Measurements from ENCODE around the gene KCNE2.
A peak's percentile ranks its signal among the peaks of the same experiment; 100 is the strongest.

KCNE2 gene, protein sequence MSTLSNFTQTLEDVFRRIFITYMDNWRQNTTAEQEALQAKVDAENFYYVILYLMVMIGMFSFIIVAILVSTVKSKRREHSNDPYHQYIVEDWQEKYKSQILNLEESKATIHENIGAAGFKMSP

DNA sequence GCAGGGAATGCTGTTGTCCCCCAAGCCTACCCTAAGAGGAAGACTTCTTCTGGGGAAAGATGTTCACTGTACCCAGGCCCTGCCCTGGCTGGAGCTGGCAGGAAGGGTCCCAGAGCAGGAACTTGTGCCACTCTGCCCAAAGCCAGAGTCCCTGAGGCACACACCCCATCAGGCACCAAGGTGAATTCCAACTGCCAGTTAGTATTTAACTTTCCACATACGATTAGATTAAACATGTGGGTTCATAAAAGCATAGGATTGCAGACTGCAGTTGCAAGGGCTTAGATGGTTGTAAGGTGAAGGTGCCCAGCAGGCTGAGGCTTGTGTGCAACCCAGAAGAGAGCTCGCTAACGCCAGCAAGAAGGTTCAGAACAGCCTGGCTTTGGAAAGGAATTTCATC, at the start of gene KCNE2:
Gene KCNE2, plus strand, starts transcription at position 274 of the 400 bp plus-strand sequence. CDS start 6,473 bp downstream, outside the sequence.
- no peak for DNase-seq (ENCODE audit: low spot score)

DNA sequence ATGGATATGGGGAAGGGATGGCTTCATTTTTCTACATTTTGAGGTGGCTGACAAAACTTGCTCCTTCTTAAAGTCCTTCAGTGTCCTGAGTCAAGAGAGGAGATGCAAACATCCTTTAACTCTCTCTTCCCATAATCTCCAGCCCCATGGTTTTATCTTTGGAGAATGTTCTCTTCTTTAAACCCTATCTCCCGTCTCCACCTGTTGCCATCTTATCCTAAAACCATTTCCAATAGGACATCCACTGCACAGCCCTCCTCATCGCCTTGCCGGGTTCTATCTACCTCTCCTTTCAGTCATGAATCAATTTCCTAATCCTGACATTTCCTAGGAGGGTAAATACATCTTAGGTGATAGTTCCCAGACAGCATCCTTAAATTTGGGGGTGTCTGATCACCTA, 44.2 kb upstream of the KCNE2 start:
- no peak for DNase-seq (ENCODE audit: low spot score)

DNA sequence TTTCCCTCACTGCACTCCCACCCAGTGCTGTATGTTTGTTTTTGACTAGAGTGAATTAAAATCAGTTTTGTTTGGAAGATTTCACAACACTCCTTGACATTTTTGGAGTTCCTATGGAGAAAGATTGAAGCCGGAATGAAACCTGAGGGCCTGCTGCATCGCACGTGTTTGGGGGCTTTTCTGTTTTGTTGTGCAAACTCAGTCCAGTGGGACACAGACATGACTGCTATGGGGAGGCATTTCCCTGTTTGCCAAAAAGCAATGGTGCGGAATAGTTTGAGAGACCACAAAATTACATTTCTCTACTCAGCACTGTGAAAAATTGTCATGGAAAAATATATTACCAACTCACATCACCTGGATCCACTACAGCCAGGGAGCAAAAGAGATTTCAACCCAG, 43.8 kb upstream of the KCNE2 start:
- no peak for DNase-seq (ENCODE audit: low spot score)

DNA sequence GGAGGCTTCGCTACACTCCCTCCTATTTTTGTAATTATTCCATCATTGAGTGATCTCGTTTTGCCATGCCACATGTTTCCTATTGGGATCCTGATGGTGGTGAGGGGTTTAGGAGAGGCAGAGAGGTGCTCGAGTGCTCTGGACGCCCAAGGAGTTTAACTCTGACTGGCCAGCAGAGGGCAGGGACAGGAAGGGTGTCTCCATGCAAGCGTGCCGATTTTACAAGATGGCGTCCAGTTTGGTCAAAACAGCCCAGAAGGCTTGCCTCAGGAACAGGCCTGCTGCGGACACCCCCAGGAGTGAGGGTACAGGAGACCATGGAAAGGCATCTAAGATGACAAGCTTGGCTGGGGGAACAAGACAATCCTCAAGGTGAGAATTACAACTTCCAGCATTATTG, 33.8 kb upstream of the KCNE2 start:
- DNase-seq (ENCODE audit: low spot score), result no peak

DNA sequence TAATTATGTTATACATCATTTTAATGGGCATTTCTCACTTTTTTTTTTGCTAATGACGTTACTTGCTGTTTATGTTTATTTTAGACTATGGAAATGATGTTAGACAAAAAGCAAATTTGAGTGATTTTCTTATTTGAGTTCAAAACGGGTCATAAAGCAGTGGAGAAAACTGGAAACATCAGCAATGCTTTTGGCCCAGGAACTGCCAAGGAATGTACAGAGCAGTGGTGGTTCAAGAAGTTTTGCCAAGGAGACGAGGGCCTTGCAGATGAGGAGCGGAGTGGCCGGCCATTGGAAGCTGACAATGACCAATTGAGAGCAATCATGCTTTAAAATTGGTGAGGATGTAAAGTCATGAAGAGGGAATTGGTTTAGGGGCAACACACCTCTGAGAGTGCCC, 32.1 kb upstream of the KCNE2 start:
- DNase-seq (ENCODE audit: low spot score), result no peak

DNA sequence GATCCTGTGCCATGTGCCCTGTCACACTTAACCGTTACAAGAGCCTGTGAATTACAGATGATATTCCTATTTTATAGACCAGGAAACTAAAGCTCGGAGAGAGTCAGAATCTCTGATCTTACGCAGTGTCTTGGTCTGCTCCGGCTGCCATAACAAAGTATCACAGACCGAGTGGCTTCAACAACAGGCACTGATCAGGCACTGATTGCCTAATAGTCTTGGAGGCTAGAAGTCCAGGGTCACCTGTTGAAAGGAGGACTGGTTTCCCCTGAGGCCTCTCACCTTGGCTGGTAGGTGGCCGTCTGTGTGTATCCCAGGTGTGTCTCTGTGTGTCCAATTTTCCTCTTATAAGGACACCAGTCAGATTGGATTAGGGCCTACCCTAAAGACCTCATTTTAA, 31.5 kb upstream of the KCNE2 start:
- DNase-seq (ENCODE audit: low spot score), result no peak

DNA sequence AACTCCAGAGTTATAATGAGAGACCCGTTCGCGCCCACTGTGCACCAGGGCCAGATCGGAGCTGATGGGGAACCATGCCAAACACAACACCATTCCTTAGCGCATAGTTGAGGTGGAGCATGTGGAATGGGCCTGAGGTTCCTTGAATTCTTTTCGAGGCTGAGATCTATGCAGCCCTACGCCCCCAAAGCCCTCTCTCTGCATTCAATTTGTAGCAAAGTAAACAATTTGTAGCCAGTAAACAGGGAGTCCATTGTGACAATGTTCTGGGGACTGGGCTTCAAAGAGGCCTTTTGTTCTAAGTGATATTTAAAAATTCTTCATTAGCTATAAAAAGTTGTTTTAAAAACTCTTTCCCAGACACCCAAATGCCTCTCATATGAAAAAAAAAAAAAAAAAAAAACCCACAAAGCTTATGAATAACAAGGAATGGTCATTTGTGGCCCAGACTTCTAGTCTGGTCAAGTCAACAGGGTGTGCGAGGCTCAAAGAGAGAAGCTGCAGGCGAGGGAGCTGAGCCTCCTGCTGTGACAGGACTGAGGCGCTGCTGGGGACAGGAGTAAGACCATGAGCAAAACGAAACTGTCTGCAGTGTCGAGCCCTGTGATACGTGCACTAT, 30.6 kb upstream of the KCNE2 start:
- DNase-seq (ENCODE audit: low spot score), result no peak

DNA sequence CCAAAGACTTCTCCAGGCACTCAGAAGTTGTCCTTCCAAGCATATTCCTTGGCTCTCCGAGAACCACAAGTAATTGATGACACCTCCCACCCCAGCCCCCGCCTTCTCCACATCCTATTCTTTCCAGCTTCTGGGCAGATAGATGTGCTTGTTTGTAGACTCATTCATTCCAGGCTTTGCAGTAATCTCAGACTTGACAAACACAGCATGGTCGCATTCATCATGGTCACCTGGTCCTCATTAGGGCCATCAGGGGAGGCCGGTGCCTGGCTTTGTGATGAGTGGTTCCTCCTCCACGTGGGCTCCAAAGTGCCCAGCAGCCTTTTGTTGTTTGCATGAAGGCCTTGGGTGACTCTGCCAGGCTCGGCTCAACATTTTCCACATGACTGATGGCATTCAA, 28.5 kb upstream of the KCNE2 start:
- DNase-seq (ENCODE audit: low spot score), result no peak

DNA sequence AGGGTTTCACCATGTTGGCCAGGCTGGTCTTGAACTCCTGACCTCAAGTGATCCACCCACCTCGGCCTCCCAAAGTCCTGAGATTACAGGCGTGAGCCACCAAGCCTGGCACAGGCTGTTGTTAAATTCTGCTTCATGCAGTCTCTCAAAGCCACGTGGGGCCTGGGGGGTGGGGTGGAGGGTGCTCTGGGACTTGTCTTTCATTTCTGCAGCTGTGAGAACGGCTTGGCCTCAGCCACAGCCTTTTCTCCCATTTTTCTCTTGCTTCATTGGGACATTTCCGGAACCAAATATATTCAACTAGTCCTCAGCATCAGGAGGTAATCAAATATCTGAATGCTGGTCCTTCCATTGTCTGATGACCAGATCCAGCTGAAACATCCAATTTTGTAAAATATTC, 27.6 kb upstream of the KCNE2 start:
- DNase-seq (ENCODE audit: low spot score), result no peak

DNA sequence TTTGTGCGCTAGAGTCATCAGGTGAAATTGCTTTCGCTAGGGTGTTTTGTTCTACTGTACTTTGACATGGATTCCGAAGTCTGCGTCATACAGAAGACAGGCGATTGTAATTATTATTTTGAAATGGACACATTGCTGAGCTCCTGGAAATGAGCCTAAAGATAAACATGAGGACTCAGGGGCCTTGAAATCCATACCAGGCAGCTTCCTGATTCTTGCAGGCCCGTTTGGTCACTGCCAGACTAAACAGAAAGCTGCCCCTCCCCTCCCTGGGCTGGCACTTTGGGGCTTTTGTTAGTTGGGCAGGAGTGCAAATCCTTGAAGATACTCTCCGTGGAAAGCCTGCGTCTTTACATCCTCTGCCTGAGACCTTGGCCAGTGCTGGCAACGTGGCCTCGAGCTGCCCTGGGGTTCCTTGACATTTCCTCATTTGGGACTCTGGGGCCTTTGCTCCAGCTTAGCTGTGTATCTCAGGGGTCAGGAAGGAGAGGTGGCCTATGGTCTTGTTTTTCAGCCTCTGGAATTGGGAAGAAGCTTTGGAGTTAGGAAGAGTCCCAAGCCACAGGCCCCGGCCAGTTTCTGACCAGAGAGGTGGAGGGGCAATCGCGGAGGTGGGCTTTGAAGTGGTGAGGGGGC, 26.9 kb upstream of the KCNE2 start:
- DNase-seq (ENCODE audit: low spot score), result no peak

DNA sequence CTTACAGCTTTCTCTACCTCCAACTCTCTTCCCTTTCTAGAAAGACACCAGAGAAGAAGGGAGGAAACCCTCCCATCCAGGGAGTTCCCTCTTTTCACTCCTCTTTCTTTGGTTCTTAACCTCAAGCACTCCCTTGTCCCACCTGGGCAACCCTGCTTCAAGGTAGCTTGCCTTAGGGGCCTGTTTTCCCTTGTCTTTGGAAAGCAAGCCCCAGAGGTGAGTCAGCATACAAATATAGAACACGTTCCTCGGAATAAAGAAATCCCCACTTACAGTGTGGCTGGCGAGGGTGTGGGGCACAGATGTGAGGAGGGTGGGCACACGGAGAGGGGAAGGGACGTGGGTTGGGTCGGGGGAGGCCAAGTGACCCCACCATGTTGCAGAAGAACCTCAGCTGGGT, 26.1 kb upstream of the KCNE2 start:
- no peak for DNase-seq (ENCODE audit: low spot score)

DNA sequence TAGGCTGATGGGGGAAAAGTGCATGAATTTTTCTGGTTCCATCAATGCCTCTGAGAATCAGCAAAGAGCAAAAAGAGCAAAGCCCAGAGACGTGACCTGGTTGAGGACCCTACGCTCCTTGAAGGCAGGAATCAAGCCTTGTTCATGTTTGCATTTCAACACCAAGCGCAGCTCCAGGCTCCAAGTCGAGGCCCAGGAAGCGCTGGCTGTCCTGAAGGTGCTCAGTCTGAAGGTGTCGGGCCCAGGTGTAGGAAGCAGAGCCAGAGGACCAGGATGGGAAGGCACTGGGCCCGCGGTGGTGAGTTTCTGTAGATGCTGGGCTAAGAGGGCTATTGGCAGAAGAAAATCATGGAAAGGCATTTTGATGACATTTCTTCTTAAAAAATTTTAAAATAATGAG, 25.6 kb upstream of the KCNE2 start:
- no peak for DNase-seq (ENCODE audit: low spot score)

DNA sequence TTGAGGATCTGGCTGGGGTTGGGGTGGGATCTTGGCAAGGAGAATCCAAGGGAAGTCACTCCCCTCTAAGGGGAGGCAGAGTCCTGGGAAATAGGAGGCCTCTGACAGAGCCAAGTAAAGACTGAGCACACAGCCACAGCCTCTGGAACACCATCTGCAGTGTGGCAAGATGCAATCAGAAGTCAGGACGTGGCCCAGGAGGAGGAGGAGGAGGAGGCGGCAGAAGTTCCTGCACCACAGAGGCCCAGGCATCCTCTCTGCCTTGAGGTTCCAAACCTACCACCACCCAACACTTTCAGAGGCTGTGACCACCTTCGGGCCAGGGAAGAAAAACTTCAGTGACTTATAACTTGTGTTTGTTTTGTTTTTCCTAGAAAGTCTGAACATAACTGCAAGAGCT, 23.7 kb upstream of the KCNE2 start:
- DNase-seq (ENCODE audit: low spot score), result no peak

DNA sequence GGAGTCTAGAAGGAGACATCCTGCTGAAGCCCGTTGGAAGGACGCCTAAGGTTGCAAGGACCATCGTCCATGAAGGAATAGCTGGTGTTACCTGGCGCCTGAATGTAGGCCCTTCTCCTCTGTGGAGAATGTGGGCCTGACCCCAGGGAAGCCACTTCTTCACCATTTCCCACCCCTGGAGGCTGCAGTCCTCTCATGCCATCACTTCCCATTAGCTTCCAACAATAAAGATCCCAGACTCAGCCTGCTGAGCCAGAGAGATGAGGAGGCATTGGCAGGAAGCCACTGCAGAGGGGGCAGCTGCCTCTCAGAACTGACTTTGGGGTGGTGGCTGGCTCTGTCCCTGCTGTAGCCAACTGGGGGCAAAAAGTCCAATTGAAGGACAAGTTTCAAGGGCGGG, 21.3 kb upstream of the KCNE2 start:
- no peak for DNase-seq (ENCODE audit: low spot score)

DNA sequence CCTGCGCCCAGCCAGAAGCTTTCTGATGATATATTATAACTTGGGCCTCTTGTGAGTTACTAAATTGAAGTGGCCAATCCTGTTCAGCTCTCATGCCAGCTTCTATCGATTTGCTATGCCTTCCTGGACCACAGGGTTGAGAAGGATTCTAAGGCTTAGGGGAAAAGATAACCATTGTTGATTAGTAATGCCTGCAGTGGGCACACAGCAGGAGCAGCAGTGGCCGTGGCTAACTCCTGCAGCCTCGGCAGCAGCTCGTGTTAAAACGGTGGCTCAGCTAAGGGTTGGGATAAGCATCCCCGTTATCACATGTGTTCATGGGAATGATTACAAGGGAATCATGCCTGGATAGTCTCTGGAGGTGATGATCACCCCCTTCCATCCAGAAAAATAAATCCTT, 20.5 kb upstream of the KCNE2 start:
- DNase-seq (ENCODE audit: low spot score), result no peak

DNA sequence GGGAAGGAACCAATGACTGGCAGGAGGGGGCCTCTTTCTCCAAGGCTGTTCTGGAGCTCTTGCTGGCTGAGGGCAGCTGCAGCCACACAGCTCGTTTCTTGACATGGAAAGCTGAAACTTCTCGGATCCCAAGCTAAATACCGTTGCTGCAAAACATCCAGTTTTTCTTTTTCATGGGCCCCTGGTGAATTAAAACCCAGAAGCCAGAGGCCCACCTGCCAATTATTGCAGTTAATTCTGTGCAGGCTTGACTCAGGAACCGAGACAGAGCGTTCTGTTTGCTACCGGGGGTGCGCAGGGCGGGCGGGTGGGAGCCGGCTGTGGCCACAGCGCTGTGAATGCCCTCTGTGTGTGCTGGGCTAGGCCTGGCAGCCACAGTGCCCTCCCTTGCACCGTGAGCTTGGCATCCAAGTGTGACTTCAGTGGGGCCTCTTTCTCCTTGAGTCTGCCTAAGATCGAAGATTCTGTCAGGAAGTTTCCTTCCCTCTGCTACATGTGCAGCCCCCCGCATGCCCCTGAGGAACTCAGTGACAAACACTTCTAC, 19.9 kb upstream of the KCNE2 start:
- no peak for DNase-seq (ENCODE audit: low spot score)

DNA sequence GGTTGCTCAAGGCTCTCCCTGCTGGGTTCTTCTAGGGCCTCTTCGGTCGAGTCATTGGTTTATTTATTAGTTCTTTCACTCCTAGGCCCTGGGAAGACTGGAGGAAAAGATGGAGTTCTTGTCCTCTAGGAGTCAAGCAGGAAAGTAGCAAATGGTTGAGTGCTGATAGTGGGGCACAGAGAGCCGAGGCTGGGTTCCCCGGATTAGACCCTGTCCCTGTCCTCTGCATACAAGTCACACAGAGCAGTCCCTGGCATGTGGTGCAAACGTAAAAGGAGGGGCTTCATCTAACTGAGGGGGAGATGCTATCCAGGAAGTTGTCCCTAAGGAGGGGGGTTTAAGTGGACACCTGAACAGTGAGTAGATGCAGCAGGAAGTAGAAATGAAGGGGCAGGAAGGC, 19.2 kb upstream of the KCNE2 start:
- no peak for DNase-seq (ENCODE audit: low spot score)

DNA sequence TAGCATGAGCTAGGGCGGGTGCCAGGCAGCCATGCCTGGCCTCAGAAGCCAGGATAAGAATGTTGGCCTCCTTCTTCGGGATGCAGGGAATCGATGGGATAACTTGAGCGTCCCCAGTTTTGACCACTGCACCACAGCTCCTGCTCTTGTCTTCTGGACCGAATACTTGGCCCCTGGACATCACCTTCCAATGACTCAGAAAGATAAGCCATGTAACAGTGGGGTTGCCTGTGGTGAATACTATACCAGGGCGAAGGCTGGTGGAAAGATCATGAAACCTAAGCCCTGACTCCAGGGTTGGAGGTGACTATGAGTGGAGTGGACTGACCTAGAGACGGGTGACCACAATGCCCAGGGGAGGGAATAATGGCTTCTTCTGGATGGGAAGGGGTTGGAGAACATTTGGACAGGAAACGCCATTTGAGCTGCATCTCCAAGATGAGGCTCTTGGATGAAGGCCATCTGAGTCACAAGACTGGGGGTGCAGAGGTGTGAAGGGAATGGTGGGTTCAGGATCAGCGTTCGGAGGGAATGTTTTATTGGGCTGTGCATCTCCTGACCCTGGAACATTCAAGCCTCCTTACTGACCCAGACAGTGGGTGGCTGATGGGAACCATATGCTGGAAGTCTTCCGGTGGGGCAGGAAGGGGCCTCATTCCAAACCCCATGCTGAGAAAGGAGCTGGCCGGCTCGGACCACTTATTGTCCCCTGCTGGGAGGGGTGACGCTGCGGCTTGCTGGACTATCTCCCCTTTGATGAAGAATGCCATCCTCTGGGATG, 18.5 kb upstream of the KCNE2 start:
- DNase-seq (ENCODE audit: low spot score), result no peak

DNA sequence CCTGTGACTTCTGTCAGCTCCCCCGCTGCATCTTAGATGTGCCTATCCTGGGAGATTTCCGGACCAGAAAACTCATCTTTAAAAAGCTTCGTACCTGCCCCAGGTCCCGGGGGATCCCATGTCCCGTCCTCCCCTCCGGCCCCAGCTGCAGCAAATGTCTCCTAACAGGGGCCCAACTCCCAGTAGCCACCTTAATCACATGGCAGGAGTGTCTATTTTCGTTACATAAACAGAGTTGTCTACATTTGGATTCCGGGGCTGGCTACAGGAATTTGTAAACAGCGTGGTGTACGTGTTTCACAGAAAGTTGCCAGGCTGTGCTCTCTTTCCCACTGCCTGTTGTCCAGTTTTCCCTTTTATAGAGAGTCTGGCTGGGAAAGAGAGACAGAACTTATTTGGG, 17.9 kb upstream of the KCNE2 start:
- no peak for DNase-seq (ENCODE audit: low spot score)

DNA sequence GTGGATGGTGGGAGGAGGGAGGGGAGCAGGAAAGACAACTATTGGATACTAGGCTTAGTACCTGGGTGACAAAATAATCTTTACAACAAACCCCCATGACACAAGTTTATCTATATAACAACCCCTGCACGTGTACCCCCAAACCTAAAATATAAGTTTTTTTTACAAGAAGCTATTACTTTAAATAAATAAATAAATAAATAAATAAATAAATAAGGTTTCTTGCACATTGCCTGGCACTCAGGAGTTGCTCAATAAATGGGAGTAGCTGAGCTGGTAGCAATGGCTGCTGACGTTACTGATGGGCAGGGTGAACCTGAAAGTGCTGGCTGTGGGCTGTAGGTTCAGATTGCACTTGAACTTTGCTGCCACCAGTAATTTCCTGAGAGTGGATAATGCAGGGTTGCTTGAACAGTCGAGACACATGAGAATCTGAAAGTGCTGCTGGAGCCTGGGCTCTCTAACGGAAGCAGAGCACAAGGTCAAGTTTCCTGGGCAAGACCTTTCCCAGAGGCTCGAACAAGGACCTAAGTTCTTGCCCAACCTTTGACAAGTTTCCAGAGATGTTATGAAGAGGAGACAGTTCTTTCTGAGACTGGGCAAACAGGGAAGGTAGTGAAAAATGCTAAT, 14.8 kb upstream of the KCNE2 start:
- DNase-seq (ENCODE audit: low spot score), result no peak

DNA sequence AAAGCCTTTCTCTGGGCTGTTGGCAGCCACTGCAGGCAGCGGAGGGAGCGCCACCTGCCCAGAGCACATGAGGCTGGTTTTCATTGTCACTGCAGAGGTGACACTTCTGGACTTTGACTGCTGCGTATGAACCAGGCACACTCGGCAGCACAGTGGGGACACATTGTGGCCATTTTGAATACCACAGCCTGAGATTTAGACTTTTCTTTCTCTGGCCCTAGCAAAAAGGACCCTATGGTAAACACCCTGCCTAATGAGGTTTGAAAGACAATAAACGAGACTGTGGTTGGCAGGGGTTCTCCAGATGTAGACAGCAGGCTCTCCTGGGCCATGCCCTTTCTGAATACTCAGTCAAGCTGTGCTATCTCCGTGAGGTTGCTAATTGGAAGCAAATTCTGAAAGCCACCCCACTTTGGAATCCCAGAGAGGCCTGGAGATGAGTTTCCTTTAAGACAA, 12.0 kb upstream of the KCNE2 start:
- DNase-seq (ENCODE audit: low spot score), result peak; percentile 67

DNA sequence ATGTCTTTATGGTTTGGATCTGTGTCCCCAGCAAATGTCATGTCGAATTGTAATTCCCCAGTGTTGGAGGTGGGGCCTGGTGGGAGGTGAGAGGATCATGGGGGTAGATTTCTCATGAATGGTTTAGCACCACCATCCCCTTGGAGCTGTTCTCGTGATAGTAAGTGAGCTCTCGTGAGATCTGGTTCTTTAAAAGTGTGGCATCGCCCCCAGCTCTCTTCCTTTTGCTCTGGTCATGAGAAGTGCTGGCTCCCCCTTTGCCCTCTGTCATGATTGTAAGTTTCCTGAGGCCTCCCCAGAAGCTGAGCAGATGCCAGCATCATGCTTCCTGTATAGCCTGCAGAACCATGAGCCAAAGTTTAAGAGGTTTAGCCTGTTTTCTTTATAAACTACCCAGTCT, 11.2 kb upstream of the KCNE2 start:
- DNase-seq (ENCODE audit: low spot score), result no peak
